SIG-M5 (cell line): ENCODE results near the gene C1R.

Experiments
- DNase-seq: peaks from one replicate; lab custom pipeline; 2025; lab: John Stamatoyannopoulos, UW

C1R gene

GRCh38 chr12:7092229-7092985 is at the start of gene C1R:
Gene C1R, minus strand, starts transcription at chr12:7092445. Its CDS starts 57 bp downstream, at chr12:7092388.
- no peak for DNase-seq

GRCh38 chr12:7141351-7142005 is 49.2 kb upstream of the C1R start:
- DNase-seq = no peak

GRCh38 chr12:7139200-7139599 is 47.0 kb upstream of the C1R start:
- DNase-seq = no peak

GRCh38 chr12:7137908-7138307 is 45.7 kb upstream of the C1R start:
- DNase-seq = no peak

- DNase-seq = no peak
Observed at GRCh38 chr12:7136676-7137075, 44.4 kb upstream of the C1R start.

GRCh38 chr12:7136071-7136470 is 43.8 kb upstream of the C1R start:
- no peak for DNase-seq

GRCh38 chr12:7134396-7135166 is 42.3 kb upstream of the C1R start:
- no peak for DNase-seq

GRCh38 chr12:7131502-7131866 is 39.2 kb upstream of the C1R start:
- DNase-seq = no peak

- DNase-seq = no peak
Observed at GRCh38 chr12:7130701-7131501, 38.7 kb upstream of the C1R start.

GRCh38 chr12:7129872-7130691 is 37.8 kb upstream of the C1R start, which contains the start of gene CLSTN3:
Gene CLSTN3, plus strand, starts transcription at chr12:7130371. Its CDS starts 278 bp downstream, at chr12:7130649.
- DNase-seq = no peak

GRCh38 chr12:7129287-7129871 is 37.1 kb upstream of the C1R start:
- DNase-seq = no peak

- DNase-seq = no peak
Observed at GRCh38 chr12:7128681-7129286, 36.5 kb upstream of the C1R start, which contains the start of gene RBP5. Gene RBP5, minus strand, starts transcription at chr12:7128889. Its CDS starts 114 bp downstream, at chr12:7128775.

- DNase-seq = no peak
Observed at GRCh38 chr12:7127916-7128626, 35.8 kb upstream of the C1R start.

- no peak for DNase-seq
Observed at GRCh38 chr12:7125632-7126227, 33.5 kb upstream of the C1R start.

GRCh38 chr12:7123806-7124522 is 31.7 kb upstream of the C1R start:
- DNase-seq = no peak

GRCh38 chr12:7122811-7123769 is 30.8 kb upstream of the C1R start:
- no peak for DNase-seq

GRCh38 chr12:7121324-7121723 is 29.1 kb upstream of the C1R start:
- no peak for DNase-seq
